ENCODE results near the gene CAMTA1. TPM values are rescaled to one million over a fixed set of nuclear protein-coding genes. Genes with fewer than 3 reads are reported as not detected.

CAMTA1 gene
- polyA plus RNA-seq, 3 donors from 2014 or later: 52.7 to 89.0 (median 71.0) TPM

DNA sequence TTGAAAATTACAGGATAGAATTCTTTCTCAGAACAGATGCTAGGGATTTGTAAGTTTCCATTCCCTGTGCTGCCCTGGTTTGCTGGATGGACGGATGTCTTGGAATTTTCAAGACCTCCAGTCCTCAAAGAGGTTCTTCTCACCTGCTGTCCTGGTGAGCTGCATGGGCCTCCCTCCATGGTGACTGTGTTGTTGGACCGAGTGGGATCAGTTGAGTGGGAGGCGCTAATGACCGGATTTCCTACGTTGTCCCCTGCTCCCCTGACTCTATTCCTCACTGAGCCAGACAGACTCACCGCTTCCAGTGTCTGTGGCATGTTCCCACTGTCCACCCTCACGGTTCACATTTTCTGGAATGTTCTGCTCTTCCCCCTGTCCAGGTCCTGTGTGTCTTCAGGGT, 229.8 kb downstream of the CAMTA1 start:
- no peak overlapping the region for H3K27ac Mint-ChIP-seq
- no peaks in the 10 kb centered on the region for H3K36me3 Mint-ChIP-seq
- peaks cover 3 to 10% (median 4%) of the 10 kb centered on the region in 3 donors for H3K27me3 Mint-ChIP-seq (ENCODE audit: low read depth in 3 of 3)
- peaks cover 0 to 2% (median 0%) of the 10 kb centered on the region in 6 donors for H3K9me3 Mint-ChIP-seq
- no peak for DNase-seq
- H3K4me1 Mint-ChIP-seq: no peaks in the 10 kb centered on the region
- H3K4me3 Mint-ChIP-seq: no peak overlapping the region

DNA sequence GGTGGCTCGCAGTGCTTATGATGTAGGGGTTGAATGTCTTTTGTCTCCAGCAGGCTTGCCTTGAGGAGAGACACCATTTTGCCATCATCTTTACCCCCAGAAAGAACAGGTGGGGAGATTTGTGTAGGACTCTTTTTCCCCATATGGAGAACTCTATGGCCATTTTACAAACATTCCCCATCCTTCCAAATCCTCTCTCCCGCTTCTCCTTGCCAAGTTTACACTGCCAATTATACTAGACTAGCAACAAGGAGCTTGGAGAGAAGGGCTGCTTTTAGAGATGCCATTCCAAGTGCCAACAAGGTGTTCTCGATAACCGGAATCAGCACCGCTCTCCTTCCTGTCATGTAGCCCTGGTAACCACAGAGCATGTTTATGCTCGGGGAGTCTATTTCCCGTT, 233.1 kb downstream of the CAMTA1 start:
- peaks cover 6 to 10% (median 7%) of the 10 kb centered on the region in 3 donors for H3K27me3 Mint-ChIP-seq (ENCODE audit: low read depth in 3 of 3)

DNA sequence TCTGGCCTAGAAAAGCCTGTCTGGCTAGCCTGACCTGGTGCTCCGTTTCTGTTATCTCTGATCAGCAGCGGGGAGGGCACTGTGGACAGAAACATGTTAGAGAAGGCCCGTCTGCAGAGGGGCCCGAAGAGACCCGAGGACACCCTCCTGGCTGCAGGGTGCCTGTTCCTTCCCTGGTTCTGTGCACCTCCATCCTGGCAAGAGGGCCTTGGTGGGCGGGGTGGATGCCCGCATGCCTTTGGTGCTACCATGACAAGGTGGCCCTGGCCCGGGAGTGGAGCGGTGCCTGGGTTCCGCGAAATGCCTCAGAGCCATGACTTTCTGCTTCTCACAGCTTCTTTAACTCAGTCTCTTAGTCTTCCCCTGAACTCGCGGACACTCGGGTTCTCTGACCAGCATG, 233.6 kb downstream of the CAMTA1 start:
- peaks cover 0 to 2% (median 0%) of the 10 kb centered on the region in 6 donors for H3K9me3 Mint-ChIP-seq
- H3K4me3 Mint-ChIP-seq: no peak overlapping the region
- H3K27ac Mint-ChIP-seq: no peak overlapping the region
- DNase-seq: no peak
- H3K4me1 Mint-ChIP-seq: no peaks in the 10 kb centered on the region
- H3K27me3 Mint-ChIP-seq (ENCODE audit: low read depth in 3 of 3): peaks cover 6 to 10% (median 7%) of the 10 kb centered on the region in 3 donors
- no peaks in the 10 kb centered on the region for H3K36me3 Mint-ChIP-seq

More for the DNA sequence above, 233.1 kb downstream of the CAMTA1 start:
- H3K27ac Mint-ChIP-seq: no peak overlapping the region
- no peaks in the 10 kb centered on the region for H3K4me1 Mint-ChIP-seq
- H3K36me3 Mint-ChIP-seq: no peaks in the 10 kb centered on the region
- DNase-seq: no peak
- no peak overlapping the region for H3K4me3 Mint-ChIP-seq
- peaks cover 0 to 2% (median 0%) of the 10 kb centered on the region in 6 donors for H3K9me3 Mint-ChIP-seq

DNA sequence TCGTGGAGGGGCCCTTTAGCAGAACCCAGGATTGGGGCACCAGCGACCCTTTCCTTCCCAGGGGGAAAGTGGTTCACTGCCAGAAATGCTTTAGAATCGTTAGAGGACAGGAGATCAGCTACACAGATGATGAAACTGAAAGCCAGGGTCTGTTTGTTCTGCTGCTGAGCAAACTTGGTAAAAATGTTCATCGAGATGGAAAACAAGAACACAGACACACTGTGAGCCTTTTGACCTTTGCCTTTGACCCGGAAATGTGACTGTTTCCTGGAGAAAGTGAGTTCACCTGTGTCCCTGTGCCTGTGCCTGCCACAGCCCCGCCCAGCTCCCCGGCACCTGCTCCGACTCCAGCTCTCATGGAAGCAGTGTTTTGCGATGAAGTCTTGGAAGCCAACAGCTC, 234.3 kb downstream of the CAMTA1 start:
- Mint-ChIP-seq H3K9me3 (peaks cover 0 to 2% (median 0%) of the 10 kb centered on the region in 6 donors), H3K36me3 (no peaks in the 10 kb centered on the region), H3K4me1 (no peaks in the 10 kb centered on the region), H3K4me3 (no peak overlapping the region), H3K27me3 (ENCODE audit: low read depth in 3 of 3) (peaks cover 6 to 10% (median 7%) of the 10 kb centered on the region in 3 donors), H3K27ac (no peak overlapping the region)
- no peak for DNase-seq

DNA sequence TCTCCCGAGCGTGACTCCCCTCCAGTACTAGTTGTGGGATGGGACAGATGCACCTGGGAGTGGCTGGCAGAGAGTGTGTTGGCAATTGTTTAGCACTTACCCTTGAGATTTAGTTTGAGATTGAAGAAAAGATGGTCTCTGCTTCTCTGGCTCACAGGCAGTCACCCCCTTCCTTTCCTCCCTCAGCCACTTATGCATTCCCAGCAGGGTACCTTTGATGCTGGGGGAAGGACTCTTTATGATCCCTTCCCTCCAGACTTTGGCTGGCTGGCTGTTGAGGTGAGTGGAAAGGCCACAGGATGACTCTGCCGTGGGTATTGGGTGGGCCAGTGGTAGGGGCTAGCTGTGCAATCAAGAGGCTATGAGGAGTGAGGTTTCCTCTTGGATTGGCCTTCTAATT, 236.8 kb downstream of the CAMTA1 start:
- no peak for DNase-seq
- H3K4me1 Mint-ChIP-seq: no peaks in the 10 kb centered on the region
- H3K9me3 Mint-ChIP-seq: peaks cover 0 to 2% (median 0%) of the 10 kb centered on the region in 6 donors
- H3K27ac Mint-ChIP-seq: no peak overlapping the region
- no peak overlapping the region for H3K4me3 Mint-ChIP-seq
- H3K36me3 Mint-ChIP-seq: no peaks in the 10 kb centered on the region
- H3K27me3 Mint-ChIP-seq (ENCODE audit: low read depth in 3 of 3): peaks cover 4 to 5% (median 5%) of the 10 kb centered on the region in 3 donors

DNA sequence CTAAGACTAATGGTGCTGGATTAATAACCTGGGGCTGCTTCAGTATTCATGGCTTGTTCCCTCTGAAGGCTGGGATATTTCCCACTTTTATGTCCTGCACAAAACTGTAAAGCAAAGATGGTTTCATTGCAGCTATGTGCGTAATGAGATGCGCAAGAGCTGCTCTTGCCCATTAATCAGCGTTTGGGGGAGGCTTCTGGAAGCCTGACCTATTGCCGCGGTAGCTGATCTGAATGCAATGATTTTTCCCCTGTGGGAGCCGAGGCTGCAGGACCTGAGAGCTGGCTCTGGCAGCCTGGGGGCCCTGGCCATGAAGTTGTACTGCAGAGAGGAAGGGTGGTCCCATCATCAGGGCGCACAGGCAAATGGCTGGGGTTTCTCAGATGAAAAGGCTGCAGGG, 239.8 kb downstream of the CAMTA1 start:
- Mint-ChIP-seq H3K27ac (no peak overlapping the region), H3K4me1 (no peaks in the 10 kb centered on the region)

DNA sequence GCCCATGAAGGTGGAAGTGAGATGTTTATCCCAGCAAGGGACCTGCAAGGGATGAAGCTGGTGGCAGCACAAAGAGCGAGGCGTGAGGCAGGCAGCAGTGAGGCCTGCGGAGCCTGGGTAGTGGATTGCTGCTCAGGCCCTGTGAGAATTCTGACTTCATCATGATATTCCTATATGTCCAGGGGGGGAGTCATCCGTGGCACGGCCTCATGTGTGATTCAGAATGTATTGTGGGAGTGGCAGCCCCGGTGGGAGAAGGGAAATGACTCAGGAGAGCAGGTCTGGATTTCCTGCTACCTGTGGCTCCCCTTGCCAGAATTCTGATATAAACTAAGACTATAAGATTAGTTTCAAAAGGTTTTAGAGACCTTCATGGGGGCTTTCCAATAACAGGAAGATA, 240.9 kb downstream of the CAMTA1 start:
- no peak for DNase-seq
- H3K36me3 Mint-ChIP-seq: no peaks in the 10 kb centered on the region
- peak overlapping the region in 1 of 6 donors; percentile 24 for H3K27ac Mint-ChIP-seq
- no peaks in the 10 kb centered on the region for H3K4me1 Mint-ChIP-seq
- peaks cover 0 to 2% (median 0%) of the 10 kb centered on the region in 6 donors for H3K9me3 Mint-ChIP-seq
- H3K4me3 Mint-ChIP-seq: no peak overlapping the region
- H3K27me3 Mint-ChIP-seq (ENCODE audit: low read depth in 3 of 3): peaks cover 4 to 6% (median 5%) of the 10 kb centered on the region in 3 donors

More for the DNA sequence above, 239.8 kb downstream of the CAMTA1 start:
- no peak for DNase-seq
- Mint-ChIP-seq H3K4me3 (no peak overlapping the region), H3K36me3 (no peaks in the 10 kb centered on the region), H3K9me3 (peaks cover 0 to 2% (median 0%) of the 10 kb centered on the region in 6 donors), H3K27me3 (ENCODE audit: low read depth in 3 of 3) (peaks cover 2 to 6% (median 5%) of the 10 kb centered on the region in 3 donors)

DNA sequence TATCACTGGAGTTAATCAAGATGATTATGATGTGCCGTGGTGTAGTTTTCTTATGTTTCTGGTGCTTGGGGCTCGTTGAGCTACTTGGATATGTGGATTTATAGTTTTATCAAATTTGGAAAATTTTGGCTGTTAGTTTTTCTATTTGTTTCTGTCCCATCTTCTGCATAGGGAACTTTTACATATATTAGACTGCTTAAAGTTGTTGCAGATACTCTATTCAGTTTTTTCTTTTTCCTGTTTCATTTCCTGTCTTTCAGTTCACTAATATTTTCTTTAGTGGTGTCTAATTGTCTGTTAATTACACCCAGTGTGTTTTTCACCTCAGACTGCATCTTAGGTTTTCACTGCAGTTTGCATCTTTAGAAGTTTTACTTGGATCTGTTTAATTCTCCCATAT, 247.7 kb downstream of the CAMTA1 start:
- Mint-ChIP-seq H3K4me3 (no peak overlapping the region), H3K4me1 (no peaks in the 10 kb centered on the region), H3K36me3 (peaks cover 0 to 4% (median 0%) of the 10 kb centered on the region in 3 donors), H3K27me3 (ENCODE audit: low read depth in 3 of 3) (peaks cover 0 to 15% (median 9%) of the 10 kb centered on the region in 3 donors), H3K27ac (no peak overlapping the region), H3K9me3 (peaks cover 9 to 16% (median 14%) of the 10 kb centered on the region in 6 donors)
- DNase-seq: no peak

- no peaks in the 10 kb centered on the region for H3K4me1 Mint-ChIP-seq
- H3K27ac Mint-ChIP-seq: no peak overlapping the region
- no peak for DNase-seq
- H3K4me3 Mint-ChIP-seq: no peak overlapping the region
- H3K27me3 Mint-ChIP-seq (ENCODE audit: low read depth in 3 of 3): peaks cover 0 to 12% (median 7%) of the 10 kb centered on the region in 3 donors
- H3K36me3 Mint-ChIP-seq: peaks cover 0 to 4% (median 0%) of the 10 kb centered on the region in 3 donors
- H3K9me3 Mint-ChIP-seq: peaks cover 7 to 16% (median 14%) of the 10 kb centered on the region in 6 donors
These were observed 251.1 kb downstream of the CAMTA1 start for GRCh38 chr1:7036386-7036785.

GRCh38 chr1:7039590-7040220, 254.5 kb downstream of the CAMTA1 start:
- H3K4me1 Mint-ChIP-seq: no peaks in the 10 kb centered on the region
- H3K27ac Mint-ChIP-seq: no peak overlapping the region
- no peaks in the 10 kb centered on the region for H3K36me3 Mint-ChIP-seq
- no peaks in the 10 kb centered on the region for H3K9me3 Mint-ChIP-seq
- peaks cover 0 to 12% (median under 1%) of the 10 kb centered on the region in 3 donors for H3K27me3 Mint-ChIP-seq (ENCODE audit: low read depth in 3 of 3)
- no peak for DNase-seq
- H3K4me3 Mint-ChIP-seq: no peak overlapping the region

DNA sequence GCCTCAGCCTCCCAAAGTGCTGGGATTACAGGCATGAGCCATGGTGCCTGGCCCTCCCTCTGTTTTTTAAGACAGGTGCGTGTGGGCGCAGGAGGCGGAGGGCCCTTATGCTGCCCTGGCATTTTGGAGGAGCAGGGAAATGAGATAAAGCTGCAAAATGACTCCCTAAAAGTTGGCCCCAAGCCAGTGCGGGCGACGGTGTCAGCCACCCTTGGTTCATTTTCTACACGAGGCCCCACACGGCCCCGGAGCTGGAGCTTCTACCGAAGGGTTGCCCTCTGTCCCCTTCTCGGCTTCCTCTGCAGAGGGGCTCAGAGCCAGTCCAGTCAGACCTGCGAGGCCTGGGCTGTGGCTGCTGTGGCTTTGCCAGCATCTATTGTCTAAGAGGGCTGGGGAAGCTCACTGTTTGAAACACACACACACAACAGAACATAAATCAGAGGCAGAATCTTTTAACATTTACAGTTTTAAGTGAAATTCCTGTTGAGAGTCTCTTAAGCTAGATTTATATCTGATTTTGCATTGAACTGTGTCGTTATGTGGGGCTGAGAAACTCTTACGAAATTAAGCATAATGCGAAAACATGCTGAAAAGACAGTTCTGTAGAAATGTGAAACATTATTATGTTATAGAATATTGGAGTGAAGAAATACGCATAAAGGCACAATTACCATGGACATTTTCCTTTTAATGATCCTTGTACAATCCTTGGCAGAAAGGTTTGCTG, 255.9 kb downstream of the CAMTA1 start:
- Mint-ChIP-seq H3K4me1 (no peaks in the 10 kb centered on the region), H3K27ac (no peak overlapping the region), H3K36me3 (no peaks in the 10 kb centered on the region), H3K4me3 (no peak overlapping the region), H3K9me3 (no peaks in the 10 kb centered on the region), H3K27me3 (ENCODE audit: low read depth in 3 of 3) (peaks cover 0 to 12% (median 1%) of the 10 kb centered on the region in 3 donors)
- no peak for DNase-seq

DNA sequence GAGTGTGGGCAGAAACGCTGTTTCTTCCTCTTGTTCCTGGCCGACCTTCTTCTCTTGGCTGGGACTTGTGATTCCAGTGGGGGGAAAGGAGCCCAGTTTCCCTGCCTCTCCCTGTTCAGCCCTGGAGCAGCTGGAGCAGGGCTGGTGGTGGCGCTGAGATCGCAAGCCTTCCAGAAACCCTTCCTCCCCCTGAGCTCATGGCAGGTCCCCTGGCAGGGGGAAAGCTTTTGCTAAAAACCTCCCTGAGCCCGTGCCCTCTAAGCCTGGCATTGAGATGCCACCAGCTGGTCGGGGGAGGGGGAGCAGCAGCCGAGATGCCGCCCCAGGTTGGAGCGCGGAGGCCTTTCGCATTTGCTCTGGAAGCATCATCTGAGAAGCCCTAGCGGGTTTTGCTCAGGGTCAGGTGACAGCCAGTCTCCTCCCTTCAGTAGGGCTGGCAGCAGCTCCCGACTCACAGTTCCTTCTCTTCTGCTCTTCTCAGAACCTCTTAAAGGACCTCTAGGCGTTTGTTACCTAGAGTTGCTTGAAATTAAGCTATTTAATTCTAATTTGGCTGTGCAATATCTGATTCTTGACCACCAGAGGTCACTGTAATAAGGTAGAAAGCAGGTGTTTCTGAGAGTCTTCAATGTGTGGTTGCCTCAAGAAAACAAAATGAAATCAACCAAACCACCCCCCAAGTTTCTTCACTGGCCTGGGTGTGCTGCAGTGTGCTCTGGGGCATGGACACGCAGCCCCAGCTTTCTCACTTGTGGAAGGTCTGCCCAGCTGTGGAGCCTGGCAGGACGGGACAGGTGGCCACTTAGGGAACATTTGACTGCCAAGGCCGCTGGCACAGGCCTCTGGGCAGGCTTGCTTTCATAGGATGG, 257.3 kb downstream of the CAMTA1 start:
- peaks cover 0 to 2% (median 1%) of the 10 kb centered on the region in 3 donors for H3K27me3 Mint-ChIP-seq (ENCODE audit: low read depth in 3 of 3)
- no peaks in the 10 kb centered on the region for H3K36me3 Mint-ChIP-seq
- H3K9me3 Mint-ChIP-seq: no peaks in the 10 kb centered on the region
- no peak overlapping the region for H3K27ac Mint-ChIP-seq
- H3K4me3 Mint-ChIP-seq: no peak overlapping the region
- no peaks in the 10 kb centered on the region for H3K4me1 Mint-ChIP-seq
- DNase-seq: peak in 1 of 3 donors; percentile 2

GRCh38 chr1:7043191-7043549, 257.9 kb downstream of the CAMTA1 start:
- Mint-ChIP-seq H3K36me3 (no peaks in the 10 kb centered on the region), H3K27me3 (ENCODE audit: low read depth in 3 of 3) (peaks cover 0 to 2% (median 1%) of the 10 kb centered on the region in 3 donors), H3K4me1 (no peaks in the 10 kb centered on the region), H3K4me3 (no peak overlapping the region), H3K9me3 (no peaks in the 10 kb centered on the region), H3K27ac (no peak overlapping the region)
- DNase-seq: no peak

Measured in immature natural killer cell (primary cell).